ENCODE data around the gene VPS8.

The VPS8 gene

DNA sequence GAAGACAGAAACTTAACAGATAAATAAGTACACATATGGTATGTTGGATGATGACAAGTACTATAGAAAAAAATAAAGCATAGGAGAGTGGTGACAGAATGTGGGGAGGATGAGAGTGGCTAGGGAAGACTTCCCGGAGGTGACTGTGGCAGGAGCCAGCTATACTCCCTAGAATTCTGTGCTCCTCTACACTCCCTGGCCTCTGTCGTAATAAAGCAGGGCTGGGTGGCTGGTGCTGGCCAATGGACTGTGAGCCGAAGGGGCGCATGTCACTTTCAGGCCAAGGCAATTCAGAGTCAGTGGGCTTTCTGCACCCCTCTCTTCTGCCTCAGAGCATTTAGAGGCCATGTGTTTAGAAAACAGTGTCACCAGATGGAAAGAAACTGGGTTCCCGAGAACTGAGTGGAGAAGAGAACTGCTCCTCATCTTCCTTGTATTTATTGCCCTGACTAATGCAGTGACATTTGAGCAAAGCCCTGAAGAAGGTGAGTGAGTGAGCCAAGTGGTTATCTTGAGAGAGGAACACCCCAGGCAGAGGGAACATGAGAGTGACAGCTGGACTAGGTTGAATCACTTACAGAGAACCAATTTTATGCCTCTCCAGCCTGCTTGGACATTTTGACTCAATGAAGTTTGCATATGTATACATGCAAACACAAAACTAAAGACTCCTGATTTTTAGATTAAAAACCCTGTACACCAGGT is 5.2 kb upstream of the VPS8 start:
- in situ Hi-C loops (cut with MboI; ENCODE audit: low pct_unique_long_range_greater_than_20kb, low sequenced_read_pairs) = no loop called here
- DNase-seq = no peak

DNA sequence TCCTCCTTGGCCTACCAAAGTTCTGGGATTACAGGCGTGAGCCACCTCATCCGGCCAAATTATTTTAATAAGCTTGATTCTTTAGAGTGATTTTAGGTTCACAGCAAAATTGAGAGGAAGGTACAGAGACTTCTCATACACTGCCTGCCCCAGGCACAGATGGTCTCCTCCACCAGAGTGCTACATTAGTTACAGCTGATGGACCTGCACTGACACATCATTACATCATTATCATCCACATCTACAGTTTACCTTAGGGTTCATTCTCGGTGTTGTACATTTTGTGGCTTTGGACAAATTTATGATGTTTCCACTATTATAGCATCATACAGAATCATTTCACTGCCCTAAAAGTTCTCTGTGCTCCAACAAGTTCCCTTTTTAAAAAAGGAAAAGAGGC is 4.4 kb upstream of the VPS8 start:
- DNase-seq = no peak
- in situ Hi-C loops (cut with MboI; ENCODE audit: low pct_unique_long_range_greater_than_20kb, low sequenced_read_pairs) = no loop called here

DNA sequence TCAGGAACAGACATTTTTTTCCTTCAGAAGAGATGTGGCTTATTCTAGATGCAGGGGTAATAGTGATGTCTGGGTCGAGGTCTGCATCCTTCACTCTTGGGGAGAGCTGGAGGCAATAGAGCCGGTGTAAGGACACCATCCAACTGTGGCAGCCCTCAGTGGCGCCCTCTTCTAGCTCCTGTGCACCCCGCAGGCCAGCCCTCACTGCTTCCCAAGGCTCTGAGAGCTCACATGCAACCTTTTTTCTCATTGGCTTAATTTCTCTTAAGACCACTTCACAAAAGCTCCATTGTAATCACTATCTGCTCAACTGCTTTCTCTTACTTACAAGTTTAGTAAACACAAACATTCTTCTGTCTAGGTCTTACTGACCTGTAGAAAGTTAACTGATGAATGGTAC is 3.9 kb upstream of the VPS8 start:
- in situ Hi-C loops (cut with MboI; ENCODE audit: low pct_unique_long_range_greater_than_20kb, low sequenced_read_pairs) = no loop called here
- DNase-seq = no peak

DNA sequence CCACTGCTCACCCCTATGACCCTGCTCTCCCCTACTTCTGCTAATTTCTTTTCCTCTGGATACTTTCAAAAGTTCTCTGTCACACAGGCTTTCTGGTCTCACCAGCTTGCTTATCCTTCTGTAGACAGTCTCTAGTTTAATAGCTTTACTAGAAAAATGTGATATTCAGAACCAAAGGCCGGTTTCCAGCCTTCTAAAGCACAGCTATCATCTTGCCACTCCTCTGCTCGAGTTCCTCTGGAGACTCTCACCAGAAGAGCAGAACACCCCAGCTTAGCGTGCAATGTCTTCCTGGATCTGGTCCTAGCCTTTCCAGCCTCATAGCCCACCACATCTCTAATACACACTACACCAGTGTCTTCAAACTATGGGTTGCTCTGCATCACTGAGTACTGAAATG is 1.8 kb upstream of the VPS8 start:
- DNase-seq = no peak
- in situ Hi-C loops (cut with MboI; ENCODE audit: low pct_unique_long_range_greater_than_20kb, low sequenced_read_pairs) = no loop called here

DNA sequence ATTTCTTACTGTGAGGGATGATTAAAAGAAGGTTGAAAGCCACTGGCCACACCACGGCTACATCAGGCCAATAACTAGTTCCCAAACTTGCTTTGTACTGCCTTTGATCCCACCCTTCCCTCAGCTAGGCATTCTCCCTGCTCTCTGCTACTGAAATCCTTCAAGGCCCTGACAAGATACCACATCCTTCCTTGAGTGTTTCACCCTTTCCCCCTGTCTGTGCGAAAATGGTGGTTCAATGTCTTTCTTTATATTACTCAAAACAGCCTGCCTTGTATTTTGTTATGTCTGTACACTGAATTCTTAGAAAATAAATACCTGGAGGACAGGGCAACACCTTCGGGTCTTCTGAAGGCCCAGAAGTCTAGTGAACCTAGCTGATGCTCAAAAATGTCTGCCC is 932 bp upstream of the VPS8 start:
- in situ Hi-C loops (cut with MboI; ENCODE audit: low pct_unique_long_range_greater_than_20kb, low sequenced_read_pairs) = no loop called here
- no peak for DNase-seq

DNA sequence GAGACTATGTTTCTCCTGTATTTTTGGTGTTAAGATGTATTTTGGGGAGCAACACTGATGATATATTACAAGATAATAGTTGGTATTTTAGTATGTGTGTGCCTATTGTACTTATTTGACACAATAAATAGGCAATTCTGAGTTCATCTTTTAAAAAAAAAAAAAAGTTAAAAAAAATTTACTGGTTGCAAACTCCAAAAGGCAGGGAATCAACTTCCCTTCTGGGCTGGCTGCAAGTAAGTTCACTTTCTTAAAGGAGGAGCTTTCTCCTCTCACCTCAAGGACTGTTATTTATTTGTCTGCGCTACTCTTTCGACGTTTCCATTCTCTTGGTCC is 335 bp upstream of the VPS8 start:
- no peak for DNase-seq
- in situ Hi-C loops (cut with MboI; ENCODE audit: low pct_unique_long_range_greater_than_20kb, low sequenced_read_pairs) = no loop called here

DNA sequence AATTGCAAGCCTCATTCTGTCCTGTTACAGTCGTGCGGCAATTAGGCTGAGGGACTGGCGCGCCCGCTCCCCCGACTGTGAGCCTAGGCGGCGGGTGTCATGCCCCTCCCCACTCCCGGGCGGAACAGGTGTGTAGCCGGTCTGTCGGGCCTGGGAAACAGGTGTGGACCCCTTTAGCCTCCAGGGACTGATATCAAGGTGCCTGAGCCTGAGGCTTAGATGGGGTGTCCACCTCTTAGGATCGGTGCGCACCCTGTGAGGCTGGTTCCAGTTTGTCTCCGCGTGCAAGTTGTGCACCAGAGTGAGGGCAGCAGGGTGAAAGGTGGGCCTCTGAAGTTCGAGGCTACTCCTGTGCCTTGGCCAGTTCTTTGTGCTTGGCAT is 686 bp downstream of the VPS8 start:
- DNase-seq = no peak
- in situ Hi-C loops (cut with MboI; ENCODE audit: low pct_unique_long_range_greater_than_20kb, low sequenced_read_pairs) = no loop called here

DNA sequence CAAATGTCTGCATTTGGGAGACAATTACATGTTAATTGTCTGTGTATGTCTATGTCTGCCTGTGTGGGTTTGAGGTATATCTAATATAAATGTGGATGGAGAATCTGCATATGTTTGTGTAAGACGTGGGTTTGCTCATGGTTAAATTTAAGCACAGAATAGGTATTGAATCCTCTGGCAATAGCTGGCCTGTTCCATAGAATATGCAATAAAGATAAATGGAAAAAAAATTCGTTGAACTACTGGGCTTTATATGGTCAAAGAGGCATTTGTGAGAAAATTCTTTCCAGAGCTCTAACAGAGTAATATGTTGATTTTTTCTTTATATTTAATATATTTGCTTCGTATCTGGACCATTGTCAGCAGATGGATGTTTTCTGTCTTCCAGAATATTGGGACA is 1.4 kb downstream of the VPS8 start:
- in situ Hi-C loops (cut with MboI; ENCODE audit: low pct_unique_long_range_greater_than_20kb, low sequenced_read_pairs) = no loop called here
- no peak for DNase-seq

DNA sequence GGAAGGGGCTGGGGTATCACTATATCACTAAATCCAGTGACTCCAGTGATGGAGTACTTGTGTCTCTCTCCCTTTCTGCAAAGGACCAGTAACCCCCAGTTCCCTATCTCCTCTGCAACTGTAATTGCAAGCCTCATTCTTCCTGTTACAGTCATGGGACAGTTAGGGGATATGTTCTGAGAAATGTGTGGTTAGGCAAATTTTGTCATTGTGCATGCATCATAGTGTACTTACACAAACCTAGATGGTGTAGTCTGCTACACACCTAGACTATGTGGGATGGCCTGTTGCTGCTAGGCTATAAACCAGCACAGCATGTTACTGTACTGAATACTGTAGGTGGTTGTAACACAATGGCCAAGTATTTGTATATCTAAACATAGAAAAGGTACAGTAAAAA is 2.2 kb downstream of the VPS8 start:
- peak; percentile 24 for DNase-seq
- in situ Hi-C loops (cut with MboI; ENCODE audit: low pct_unique_long_range_greater_than_20kb, low sequenced_read_pairs) = no loop called here

DNA sequence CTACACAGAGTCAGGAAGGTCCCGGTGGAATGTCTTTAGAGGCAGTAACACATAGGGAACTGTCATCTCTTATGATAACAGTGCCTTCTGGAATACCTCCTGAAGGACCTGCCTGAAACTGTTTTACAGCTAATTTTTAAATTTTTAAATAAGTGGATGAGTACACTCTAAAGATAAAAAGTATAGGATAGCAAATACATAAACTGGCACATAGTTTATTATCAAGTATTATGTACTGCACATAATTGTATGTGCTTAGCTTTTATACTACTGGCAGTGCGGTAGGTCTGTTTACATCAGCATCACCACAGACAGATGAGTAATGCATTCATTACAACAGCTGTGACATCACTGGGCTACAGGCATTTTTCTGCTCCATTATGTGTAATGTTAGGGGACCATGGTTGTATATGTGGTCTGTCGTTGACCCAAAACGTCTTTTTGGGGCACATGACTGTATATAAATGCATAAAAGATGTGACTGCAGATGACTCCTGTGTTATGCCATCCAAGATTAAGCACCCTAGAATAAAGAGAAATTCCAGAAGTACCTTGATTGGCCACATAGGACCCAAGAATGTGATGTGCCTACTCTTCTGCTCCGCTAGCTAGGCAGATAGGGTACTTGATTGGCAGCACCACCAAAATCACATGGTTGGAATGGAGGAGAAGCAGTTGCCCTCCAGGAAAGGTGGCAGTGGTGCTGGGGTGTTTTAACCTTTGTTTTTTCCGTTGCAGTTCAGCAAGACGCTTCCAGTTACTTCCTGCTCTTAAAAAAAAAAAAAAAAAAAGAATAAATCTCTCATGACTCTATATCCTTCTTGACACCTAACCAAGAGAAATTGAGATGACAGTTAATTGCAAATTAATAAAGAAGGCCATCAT is 3.3 kb downstream of the VPS8 start:
- in situ Hi-C loops (cut with MboI; ENCODE audit: low pct_unique_long_range_greater_than_20kb, low sequenced_read_pairs) = no loop called here
- no peak for DNase-seq

DNA sequence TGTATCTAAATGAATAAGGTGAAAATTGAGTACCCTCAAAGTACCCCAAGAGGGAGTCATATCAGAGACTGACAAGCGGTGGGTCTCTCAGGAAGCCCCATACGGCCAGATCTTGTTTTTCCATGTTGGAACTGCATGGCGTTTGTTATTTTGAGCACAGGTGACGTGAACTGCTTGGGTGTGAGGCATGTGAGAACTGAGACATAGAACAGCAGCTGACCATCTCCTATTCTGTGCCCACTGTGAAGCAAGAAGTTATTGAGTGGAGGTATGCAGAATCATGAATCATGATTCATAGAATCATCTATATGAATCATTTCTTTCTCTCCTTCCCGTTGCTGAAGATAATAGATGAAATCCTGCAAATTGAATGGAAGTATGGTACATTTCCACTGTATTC is 4.6 kb downstream of the VPS8 start:
- in situ Hi-C loops (cut with MboI; ENCODE audit: low pct_unique_long_range_greater_than_20kb, low sequenced_read_pairs) = no loop called here
- DNase-seq = no peak

DNA sequence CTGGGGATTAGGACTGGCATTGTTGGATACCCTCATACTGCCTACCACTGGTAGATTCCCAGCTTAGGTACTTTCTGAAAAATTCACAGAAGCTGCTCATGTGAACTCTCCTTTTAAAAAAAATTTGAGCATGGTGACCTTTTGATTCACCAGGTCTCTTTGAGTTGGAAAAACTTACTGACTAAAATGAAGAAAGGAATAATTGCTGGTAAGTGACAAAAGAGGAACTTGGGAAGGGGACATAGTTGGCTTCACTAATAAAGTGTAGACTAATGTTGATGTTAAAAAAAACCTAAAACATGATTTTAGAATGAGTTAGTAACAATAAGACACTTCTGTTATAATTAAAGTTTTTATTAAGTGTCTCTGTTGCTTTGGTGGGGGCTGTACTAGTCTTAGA is 8.6 kb downstream of the VPS8 start:
- DNase-seq = peak; percentile 16
- in situ Hi-C loops (cut with MboI; ENCODE audit: low pct_unique_long_range_greater_than_20kb, low sequenced_read_pairs) = no loop called here

DNA sequence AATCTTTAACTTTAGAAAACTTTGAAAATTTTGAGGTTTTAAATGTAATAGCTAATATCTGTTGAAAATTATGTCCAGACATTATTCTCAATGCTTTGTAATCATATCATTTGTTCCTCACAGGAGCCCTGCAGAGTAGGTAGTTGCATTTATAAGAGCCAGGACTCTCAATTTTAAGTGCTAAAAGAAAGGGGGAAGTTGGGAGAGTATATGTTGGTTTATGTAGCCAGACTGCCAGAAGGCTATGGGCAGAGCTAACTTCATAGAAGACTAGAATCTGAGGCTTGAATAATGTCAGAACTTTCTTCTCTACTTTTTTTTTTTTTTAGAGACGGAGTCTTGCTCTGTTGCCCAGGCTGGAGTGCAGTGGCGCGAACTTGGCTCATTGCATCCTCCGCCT is 9.1 kb downstream of the VPS8 start:
- in situ Hi-C loops (cut with MboI; ENCODE audit: low pct_unique_long_range_greater_than_20kb, low sequenced_read_pairs) = no loop called here
- DNase-seq = no peak

DNA sequence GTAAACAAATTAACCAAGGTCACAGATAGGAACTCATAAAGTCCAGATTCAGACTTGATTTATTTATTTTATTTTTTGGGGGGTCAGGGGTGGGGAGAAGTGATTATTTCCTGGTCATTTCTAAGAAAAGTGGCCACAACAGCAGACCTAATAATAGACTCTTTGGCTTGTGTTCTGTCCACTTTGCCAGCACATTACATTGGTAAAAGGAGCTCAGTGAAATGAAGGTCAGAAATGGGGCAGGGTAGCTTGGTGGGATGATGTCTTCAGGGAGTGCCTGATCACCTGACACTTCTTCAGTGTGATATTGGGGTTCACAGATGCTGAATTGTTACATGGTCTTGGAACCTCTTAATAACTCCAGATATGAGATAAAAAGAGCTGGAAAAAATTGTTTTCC is 10.1 kb downstream of the VPS8 start:
- no peak for DNase-seq
- in situ Hi-C loops (cut with MboI; ENCODE audit: low pct_unique_long_range_greater_than_20kb, low sequenced_read_pairs) = no loop called here

DNA sequence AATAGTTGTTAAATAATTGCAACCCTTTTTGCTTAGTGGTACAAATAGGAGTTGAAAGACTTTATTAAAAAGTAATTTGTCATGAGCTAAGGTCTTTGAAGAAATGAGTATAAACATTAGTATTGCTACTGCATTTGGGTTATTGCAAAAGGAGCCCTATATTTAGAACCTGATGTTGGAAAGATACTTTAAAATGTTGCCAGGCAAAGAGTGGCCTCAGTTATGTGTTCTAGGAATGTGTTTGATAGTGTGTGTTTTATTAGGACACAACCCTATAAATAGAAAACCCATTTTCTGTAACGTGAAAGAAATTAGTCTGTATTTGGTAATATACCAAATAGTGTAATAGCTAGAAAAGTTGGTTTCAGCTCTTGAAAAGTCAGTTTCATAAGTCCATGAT is 10.7 kb downstream of the VPS8 start:
- in situ Hi-C loops (cut with MboI; ENCODE audit: low pct_unique_long_range_greater_than_20kb, low sequenced_read_pairs) = no loop called here
- no peak for DNase-seq

DNA sequence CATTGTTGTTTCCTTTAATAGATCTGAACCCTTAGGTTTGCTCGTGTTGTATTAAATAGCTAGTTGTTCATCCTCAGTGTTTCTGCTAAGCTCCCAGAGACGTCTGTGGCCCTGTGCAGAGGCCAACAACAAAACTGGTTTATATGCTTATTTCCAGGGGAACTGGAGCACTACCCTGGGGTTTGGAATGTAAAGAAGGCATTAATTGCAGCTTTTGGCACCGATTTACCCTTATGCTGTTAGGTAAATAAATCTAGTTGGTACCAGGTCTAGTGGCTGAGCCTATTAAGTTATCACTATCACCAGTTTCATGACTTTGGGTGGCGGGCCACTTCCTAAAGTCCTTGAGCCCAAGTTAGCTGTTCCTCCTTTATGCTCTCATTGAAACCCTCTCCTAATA is 12.0 kb downstream of the VPS8 start:
- DNase-seq = no peak
- in situ Hi-C loops (cut with MboI; ENCODE audit: low pct_unique_long_range_greater_than_20kb, low sequenced_read_pairs) = no loop called here

DNA sequence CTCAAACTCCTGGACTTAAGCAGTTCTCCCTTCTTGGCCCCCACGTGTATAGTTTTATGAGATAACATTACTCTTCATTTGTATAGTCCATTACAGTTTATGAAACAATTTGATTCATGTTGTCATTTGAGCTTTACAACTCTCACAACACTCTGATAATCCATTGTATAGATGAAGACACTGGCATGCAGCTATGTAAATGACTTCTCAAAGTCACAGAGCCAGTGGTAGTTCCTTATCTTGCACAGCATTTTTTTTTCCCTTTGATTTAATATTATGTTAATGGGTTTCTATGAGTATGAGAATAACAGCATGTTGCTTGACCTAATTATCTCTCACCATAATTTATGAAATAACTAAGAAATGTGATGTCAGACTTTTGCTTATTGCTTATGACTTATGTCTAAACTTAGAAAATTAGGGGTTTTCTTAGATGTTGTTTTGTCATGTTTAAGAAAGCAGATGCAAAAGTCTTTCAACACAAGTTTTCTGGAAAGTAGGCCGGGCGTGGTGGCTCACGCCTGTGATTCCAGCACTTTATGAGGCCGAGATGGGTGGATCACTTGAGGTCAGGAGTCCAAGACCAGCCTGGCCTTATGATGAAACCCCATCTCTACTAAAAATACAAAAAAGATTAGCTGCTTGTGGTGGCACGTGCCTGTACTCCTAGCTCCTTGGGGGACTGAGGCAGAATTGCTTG is 13.3 kb downstream of the VPS8 start:
- in situ Hi-C loops (cut with MboI; ENCODE audit: low pct_unique_long_range_greater_than_20kb, low sequenced_read_pairs) = no loop called here
- DNase-seq = no peak

DNA sequence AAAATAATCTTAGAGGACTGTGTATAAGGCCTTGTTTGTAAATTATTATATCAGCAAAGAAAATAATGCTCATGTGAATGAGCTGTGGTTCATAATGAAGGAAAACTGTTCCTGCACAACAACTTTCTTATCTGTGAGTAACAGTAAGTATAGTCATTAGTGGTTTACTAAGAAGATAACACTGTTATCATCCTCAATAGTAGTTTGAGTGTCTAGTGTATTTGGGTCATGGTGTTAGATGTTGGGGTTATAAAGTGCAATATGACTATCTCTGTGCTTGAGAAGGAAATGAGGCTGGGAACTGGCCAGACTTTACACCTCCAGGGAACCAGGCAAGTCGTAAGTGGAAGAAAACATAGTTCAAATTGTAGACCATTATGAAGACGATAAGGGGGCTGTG is 15.6 kb downstream of the VPS8 start:
- DNase-seq = no peak
- in situ Hi-C loops (cut with MboI; ENCODE audit: low pct_unique_long_range_greater_than_20kb, low sequenced_read_pairs) = no loop called here

DNA sequence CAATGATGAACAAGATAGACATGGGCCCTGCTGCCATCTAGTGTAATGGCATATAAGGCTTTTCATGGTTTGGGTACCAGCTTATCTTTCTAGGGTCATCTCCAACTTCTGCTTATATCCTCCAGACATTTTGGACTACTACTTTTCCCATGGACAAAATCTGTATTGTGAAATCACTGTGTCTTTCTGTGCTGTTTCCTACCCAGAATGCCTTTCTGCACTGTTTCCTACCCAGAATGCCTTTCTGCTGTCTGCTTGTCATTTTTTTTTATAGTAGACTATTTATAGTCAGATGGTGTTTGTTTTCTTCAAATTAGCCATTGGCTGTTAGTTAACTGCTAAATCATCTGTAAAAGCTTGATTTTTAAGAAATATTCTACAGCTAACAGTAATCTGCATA is 20.1 kb downstream of the VPS8 start:
- in situ Hi-C loops (cut with MboI; ENCODE audit: low pct_unique_long_range_greater_than_20kb, low sequenced_read_pairs) = no loop called here
- no peak for DNase-seq

DNA sequence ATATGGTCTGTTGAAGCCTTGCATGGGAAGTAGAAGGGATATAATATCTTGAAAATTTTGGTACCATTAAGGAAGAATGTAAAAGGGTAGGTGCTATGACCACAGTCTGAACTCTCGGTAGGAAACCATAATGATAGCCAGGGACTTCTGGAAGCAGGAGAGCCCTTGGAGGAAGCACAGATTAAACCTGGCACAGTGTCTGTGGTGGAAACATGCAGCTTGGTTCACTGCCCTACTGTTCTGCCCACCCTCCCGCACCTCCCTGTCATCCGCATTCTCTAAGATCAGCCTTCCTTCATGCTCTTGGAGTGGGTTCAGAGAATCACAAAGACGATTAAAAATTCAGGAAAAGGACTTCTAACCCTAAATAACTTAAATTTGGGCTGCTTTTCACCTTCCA is 20.9 kb downstream of the VPS8 start:
- no peak for DNase-seq
- in situ Hi-C loops (cut with MboI; ENCODE audit: low pct_unique_long_range_greater_than_20kb, low sequenced_read_pairs) = no loop called here

Data from KBM-7 (cell line).